Osteoblast (primary cell): Measurements from ENCODE around the gene TMEM134. TPM values are rescaled to one million over a fixed set of nuclear protein-coding genes. Genes with fewer than 3 reads are reported as not detected.
A peak's percentile ranks its signal among the peaks of the same experiment; 100 is the strongest.

Experiments
- DNase-seq: peaks from one replicate; pipeline ENCODE4 v3.0.0; 2011; ENCODE audit warnings: low spot score, mixed read lengths; ENCODE audit not compliant: insufficient read length; ENCODE audit errors: missing footprints
- H2AFZ ChIP-seq: 2 replicates; pipeline ENCODE4 v1.6.0; 2011; ENCODE audit warnings: mild to moderate bottlenecking, low read length
- H3K27ac ChIP-seq: 2 replicates; pipeline ENCODE4 v1.5.1; 2011; ENCODE audit warnings: mild to moderate bottlenecking, low read depth, low read length, moderate library complexity
- H3K27me3 ChIP-seq: 2 replicates; pipeline ENCODE4 v1.6.0; 2012; ENCODE audit warnings: mild to moderate bottlenecking, control low read depth, inconsistent platforms, low read length, moderate library complexity; ENCODE audit not compliant: insufficient read depth
- H3K36me3 ChIP-seq: 2 replicates; pipeline ENCODE4 v1.5.1; 2011; ENCODE audit warnings: mild to moderate bottlenecking, low read length, control low read depth, moderate library complexity; ENCODE audit not compliant: insufficient read depth
- H3K4me1 ChIP-seq: 2 replicates; pipeline ENCODE4 v1.5.1; 2011; ENCODE audit warnings: mild to moderate bottlenecking, low read length, control low read depth, moderate library complexity; ENCODE audit not compliant: insufficient read depth
- H3K4me2 ChIP-seq: 2 replicates; pipeline ENCODE4 v1.6.0; 2011; ENCODE audit warnings: mild to moderate bottlenecking, low read length; ENCODE audit not compliant: insufficient read depth
- H3K4me3 ChIP-seq: fragments of 200-600 bp; sonication (generic); 3 replicates; pipeline ENCODE4 v1.5.1; 2012; ENCODE audit warnings: mild to moderate bottlenecking, low read length, inconsistent platforms; ENCODE audit not compliant: insufficient read depth
- H3K79me2 ChIP-seq: 2 replicates; pipeline ENCODE4 v1.6.0; 2012; ENCODE audit warnings: mild to moderate bottlenecking, low read length, control low read depth, inconsistent platforms; ENCODE audit not compliant: insufficient read depth
- H3K9me3 ChIP-seq: 2 replicates; pipeline ENCODE4 v1.5.1; 2011; ENCODE audit warnings: low read depth, low read length, control low read depth
- H4K20me1 ChIP-seq: 2 replicates; pipeline ENCODE4 v1.6.0; 2012; ENCODE audit warnings: mild to moderate bottlenecking, low read length, control low read depth; ENCODE audit not compliant: insufficient read depth
- total RNA-seq: library from RNA; depleted of rRNA; stranded (reverse); fragments of >200 nt; gene quantifications from 2 replicates; pipeline ENCODE4 v1.2.3, GENCODE V29; 2012
- TF ChIP-seq, protein P1 (sequence below): IDR thresholded peaks from 2 replicates; pipeline ENCODE4 v1.5.1; 2011; ENCODE audit warnings: mild to moderate bottlenecking, low read depth, low read length, moderate library complexity; ENCODE audit errors: extremely low read depth

TMEM134 gene
- total RNA-seq, 1 donor, result 29.3 TPM

GRCh38 chr11:67504005-67504949, 35.2 kb upstream of the TMEM134 start:
- Histone ChIP-seq H3K27ac (peak overlapping the region; percentile 48), H2AFZ (peak overlapping the region; percentile 57), H4K20me1 (peaks cover 18% of the 10 kb centered on the region), H3K4me3 (peak overlapping the region; percentile 76), H3K79me2 (peaks cover 12% of the 10 kb centered on the region), H3K4me2 (peak overlapping the region; percentile 85), H3K36me3 (peaks cover 8% of the 10 kb centered on the region), H3K4me1 (peaks cover 21% of the 10 kb centered on the region), H3K9me3 (no peaks in the 10 kb centered on the region), H3K27me3 (no peaks in the 10 kb centered on the region)
- TF ChIP-seq, protein P1, sequence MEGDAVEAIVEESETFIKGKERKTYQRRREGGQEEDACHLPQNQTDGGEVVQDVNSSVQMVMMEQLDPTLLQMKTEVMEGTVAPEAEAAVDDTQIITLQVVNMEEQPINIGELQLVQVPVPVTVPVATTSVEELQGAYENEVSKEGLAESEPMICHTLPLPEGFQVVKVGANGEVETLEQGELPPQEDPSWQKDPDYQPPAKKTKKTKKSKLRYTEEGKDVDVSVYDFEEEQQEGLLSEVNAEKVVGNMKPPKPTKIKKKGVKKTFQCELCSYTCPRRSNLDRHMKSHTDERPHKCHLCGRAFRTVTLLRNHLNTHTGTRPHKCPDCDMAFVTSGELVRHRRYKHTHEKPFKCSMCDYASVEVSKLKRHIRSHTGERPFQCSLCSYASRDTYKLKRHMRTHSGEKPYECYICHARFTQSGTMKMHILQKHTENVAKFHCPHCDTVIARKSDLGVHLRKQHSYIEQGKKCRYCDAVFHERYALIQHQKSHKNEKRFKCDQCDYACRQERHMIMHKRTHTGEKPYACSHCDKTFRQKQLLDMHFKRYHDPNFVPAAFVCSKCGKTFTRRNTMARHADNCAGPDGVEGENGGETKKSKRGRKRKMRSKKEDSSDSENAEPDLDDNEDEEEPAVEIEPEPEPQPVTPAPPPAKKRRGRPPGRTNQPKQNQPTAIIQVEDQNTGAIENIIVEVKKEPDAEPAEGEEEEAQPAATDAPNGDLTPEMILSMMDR, result no peak
- DNase-seq, result peak; percentile 96

DNA sequence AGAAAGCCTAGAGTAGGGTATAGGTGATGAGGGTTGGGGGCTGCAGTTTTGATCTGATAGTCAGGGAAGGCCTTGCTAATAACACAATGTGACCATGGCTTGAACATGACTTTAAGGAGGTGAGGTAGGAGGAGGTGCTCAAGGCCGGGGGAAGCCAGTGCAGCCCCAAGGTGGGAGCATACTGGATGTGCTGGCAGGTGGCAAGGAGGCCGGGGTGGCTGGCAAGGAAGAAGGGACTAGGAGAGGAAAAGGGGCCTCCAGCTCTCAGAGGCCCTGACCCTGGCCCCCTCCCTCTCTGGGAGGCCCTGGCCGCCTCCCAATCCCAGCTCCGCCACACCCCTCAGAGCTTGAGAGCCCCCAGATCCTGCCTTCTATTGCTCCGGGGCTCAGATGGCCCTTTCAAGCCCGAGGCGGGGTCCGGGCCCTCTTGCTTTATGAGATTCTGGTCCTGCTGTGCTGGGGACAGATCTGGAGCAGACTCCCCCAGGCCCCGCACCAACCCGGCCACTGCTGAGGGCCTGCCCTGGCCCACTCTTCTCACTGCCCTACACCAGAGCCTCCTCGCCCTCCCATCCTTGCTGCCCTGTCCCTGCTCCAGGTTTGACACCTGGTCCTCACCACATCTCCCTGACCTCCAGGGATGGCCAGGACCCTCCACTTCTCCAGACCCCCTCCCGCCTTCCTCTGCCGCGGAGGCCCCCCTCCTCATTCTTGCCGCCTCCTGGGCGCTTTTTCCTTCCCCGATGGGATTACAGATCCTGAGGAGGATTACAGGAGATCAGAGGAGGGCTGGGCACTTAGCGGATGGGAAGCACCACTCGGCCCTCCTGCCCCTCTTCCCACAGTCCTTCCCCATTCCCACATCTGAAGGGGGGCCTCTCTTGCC, 34.3 kb upstream of the TMEM134 start:
- no peak overlapping the region for H3K27ac ChIP-seq
- H4K20me1 ChIP-seq, result peaks cover 18% of the 10 kb centered on the region

GRCh38 chr11:67502328-67502979, 33.4 kb upstream of the TMEM134 start:
- H2AFZ ChIP-seq, result no peak overlapping the region
- TF ChIP-seq, protein P1, result no peak
- H3K4me2 ChIP-seq, result no peak overlapping the region
- peaks cover 8% of the 10 kb centered on the region for H3K36me3 ChIP-seq
- H3K4me1 ChIP-seq, result peaks cover 12% of the 10 kb centered on the region
- DNase-seq, result peak; percentile 66
- H3K27ac ChIP-seq, result no peak overlapping the region
- no peaks in the 10 kb centered on the region for H3K27me3 ChIP-seq
- peaks cover 8% of the 10 kb centered on the region for H3K79me2 ChIP-seq
- no peaks in the 10 kb centered on the region for H3K9me3 ChIP-seq
- H4K20me1 ChIP-seq, result peaks cover 16% of the 10 kb centered on the region
- H3K4me3 ChIP-seq, result no peak overlapping the region

More for the DNA sequence above, 34.3 kb upstream of the TMEM134 start:
- TF ChIP-seq, protein P1, result no peak
- H2AFZ ChIP-seq, result no peak overlapping the region
- H3K4me3 ChIP-seq, result peak overlapping the region; percentile 76
- peaks cover 17% of the 10 kb centered on the region for H3K4me1 ChIP-seq
- no peaks in the 10 kb centered on the region for H3K27me3 ChIP-seq
- peaks cover 8% of the 10 kb centered on the region for H3K36me3 ChIP-seq
- peak; percentile 75 for DNase-seq
- H3K9me3 ChIP-seq, result no peaks in the 10 kb centered on the region
- peaks cover 12% of the 10 kb centered on the region for H3K79me2 ChIP-seq
- peak overlapping the region; percentile 85 for H3K4me2 ChIP-seq
